Measurements from ENCODE around the gene FAM161A.

DNA sequence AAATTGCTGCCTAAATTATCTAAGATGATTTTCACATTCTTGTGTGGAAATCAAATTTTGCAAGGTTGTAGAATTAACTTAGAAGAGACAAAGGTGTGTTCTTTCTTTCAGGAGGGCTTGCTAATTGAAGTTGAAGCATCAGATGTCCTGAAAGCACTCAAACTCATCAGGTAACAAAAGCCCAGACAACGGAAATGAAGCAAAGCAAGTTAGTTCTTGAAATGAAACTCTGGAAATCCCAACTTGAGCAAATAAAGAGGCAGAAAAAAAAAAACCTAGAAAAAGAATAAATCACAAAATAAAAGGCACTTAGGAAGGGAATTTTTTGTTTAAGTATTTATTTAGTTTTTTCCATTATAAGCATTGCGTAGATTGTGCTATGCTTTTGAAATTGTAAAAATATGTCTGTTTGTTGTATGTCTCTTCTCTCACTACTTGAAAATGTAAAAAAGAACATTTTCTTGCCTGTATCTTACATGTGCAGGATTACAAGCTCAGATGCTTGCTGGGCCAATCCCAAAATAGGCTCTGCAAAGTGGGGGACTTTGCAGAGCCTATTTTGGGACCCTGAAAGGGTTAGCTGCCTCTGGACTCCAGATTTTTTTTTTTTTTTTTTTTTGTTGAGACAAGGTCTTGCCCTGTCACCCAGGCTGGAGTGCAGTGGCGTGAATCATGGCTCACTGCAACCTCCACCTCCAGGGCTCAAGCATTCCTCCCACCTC is 46.7 kb downstream of the FAM161A start:
- TF ChIP-seq, protein P1, sequence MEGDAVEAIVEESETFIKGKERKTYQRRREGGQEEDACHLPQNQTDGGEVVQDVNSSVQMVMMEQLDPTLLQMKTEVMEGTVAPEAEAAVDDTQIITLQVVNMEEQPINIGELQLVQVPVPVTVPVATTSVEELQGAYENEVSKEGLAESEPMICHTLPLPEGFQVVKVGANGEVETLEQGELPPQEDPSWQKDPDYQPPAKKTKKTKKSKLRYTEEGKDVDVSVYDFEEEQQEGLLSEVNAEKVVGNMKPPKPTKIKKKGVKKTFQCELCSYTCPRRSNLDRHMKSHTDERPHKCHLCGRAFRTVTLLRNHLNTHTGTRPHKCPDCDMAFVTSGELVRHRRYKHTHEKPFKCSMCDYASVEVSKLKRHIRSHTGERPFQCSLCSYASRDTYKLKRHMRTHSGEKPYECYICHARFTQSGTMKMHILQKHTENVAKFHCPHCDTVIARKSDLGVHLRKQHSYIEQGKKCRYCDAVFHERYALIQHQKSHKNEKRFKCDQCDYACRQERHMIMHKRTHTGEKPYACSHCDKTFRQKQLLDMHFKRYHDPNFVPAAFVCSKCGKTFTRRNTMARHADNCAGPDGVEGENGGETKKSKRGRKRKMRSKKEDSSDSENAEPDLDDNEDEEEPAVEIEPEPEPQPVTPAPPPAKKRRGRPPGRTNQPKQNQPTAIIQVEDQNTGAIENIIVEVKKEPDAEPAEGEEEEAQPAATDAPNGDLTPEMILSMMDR (IDR thresholded peaks at IDR 0.05), result no peak
- TF ChIP-seq POLR2A (IDR thresholded peaks at IDR 0.05), result no peak

Measured in Peyer's patch (tissue), 4 donors.